ENCODE data around the gene ESYT2. TPM values are rescaled to one million over a fixed set of nuclear protein-coding genes. Genes with fewer than 3 reads are reported as not detected.
"Not testable (repeated sequence)": the region's sequence is repeated elsewhere in the genome, so short reads cannot be mapped to it uniquely, and the experiment has no call there.

Gene ESYT2, protein sequence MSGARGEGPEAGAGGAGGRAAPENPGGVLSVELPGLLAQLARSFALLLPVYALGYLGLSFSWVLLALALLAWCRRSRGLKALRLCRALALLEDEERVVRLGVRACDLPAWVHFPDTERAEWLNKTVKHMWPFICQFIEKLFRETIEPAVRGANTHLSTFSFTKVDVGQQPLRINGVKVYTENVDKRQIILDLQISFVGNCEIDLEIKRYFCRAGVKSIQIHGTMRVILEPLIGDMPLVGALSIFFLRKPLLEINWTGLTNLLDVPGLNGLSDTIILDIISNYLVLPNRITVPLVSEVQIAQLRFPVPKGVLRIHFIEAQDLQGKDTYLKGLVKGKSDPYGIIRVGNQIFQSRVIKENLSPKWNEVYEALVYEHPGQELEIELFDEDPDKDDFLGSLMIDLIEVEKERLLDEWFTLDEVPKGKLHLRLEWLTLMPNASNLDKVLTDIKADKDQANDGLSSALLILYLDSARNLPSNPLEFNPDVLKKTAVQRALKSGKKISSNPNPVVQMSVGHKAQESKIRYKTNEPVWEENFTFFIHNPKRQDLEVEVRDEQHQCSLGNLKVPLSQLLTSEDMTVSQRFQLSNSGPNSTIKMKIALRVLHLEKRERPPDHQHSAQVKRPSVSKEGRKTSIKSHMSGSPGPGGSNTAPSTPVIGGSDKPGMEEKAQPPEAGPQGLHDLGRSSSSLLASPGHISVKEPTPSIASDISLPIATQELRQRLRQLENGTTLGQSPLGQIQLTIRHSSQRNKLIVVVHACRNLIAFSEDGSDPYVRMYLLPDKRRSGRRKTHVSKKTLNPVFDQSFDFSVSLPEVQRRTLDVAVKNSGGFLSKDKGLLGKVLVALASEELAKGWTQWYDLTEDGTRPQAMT
- total RNA-seq = 40.3 and 43.5 TPM in 2 replicates

DNA sequence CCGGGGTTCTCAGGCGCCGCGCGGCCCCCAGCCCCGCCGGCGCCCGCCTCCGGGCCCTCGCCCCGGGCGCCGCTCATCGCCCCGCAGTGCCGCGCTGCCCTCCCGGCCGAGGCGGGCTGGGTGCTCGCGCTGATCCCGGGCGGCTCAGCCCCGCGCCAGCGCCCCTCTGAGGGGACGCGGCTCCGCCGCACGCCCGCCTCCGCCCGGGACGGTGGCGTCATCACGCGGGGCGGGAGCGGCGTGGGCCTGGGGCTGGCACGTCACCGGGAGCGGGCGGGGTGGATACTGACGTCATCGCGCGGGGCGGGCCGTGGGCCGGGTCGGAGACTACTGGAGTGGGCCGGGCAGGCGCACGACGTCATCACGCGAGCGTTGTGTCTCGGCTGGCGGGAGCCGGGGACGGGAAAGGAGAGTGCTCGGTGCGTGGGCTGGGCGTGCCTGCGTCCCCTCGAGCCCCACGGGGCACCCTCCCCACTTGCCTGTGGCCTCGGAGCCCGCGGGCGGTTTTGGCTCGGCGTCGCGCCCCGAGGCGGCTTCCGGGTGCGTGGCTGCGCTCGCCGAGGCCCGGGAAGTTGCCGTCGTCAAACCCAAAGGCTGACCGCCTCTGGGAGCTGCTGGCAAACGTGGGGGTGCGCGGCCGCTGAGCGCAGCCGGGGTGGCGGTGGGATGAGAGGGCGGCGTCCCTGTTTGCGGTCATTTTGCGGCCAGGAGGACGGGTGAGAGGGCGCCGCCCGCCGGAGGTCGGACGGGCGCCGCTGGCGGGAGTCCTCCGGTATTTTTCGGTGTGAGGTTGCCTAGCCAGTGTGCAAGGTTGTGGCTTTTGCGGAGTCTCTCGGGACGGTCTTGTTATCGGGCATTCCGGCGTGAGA is at the start of gene ESYT2:
Gene ESYT2 (minus strand): TSS at position 168 of the 869 bp plus-strand sequence. CDS start 91 bp downstream, at position 77.
- peak; percentile 90 to 98 for DNase-seq (ENCODE audit: low read depth in 2 of 2)

DNA sequence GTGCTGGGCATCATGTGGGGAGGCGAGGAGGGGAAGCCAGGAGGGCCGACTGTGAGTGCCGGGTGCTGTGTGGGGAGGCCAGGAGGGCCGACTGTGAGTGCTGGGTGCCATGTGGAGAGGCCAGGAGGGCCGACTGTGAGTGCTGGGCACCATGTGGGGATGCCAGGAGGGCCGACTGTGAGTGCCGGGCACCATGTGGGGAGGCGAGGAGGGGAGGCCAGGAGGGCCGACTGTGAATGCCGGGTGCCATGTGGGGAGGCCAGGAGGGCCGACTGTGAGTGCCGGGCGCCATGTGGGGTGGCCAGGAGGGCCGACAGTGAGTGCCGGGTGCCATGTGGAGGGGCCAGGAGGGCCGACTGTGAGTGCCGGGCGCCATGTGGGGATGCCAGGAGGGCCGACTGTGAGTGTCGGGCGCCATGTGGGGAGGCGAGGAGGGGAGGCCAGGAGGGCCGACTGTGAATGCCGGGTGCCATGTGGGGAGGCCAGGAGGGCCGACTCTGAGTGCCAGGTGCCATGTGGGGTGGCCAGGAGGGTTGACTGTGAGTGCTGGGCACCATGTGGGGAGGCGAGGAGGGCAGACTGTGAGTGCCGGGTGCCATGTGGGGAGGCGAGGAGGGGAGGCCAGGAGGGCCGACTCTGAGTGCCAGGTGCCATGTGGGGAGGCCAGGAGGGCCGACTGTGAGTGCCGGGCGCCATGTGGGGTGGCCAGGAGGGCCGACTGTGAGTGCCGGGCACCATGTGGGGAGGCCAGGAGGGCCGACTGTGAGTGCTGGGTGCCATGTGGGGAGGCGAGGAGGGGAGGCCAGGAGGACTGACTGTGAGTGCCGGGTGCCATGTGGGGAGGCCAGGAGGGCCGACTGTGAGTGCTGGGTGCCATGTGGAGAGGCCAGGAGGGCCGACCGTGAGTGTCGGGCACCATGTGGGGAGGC is 49.1 kb upstream of the ESYT2 start:
- not testable (repeated sequence) for DNase-seq (ENCODE audit: low read depth in 2 of 2)

DNA sequence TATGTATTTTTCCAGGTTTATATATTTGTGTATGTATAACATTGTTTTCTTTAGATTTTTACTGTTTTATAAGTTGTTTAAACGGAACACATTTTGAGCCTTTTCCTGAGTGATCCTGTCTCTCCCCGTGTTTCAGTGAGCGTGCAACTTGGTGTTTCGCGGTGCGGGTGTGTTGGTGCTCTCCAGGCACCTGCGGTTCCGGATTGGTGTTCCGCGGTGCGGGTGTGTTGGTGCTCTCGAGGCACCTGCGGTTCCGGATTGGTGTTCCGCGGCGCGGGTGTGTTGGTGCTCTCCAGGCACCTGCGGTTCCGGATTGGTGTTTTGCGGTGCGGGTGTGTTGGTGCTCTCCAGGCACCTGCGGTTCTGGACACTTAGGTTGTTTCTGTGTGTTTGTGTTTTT is 47.7 kb upstream of the ESYT2 start:
- no peak for DNase-seq (ENCODE audit: low read depth in 2 of 2)

DNA sequence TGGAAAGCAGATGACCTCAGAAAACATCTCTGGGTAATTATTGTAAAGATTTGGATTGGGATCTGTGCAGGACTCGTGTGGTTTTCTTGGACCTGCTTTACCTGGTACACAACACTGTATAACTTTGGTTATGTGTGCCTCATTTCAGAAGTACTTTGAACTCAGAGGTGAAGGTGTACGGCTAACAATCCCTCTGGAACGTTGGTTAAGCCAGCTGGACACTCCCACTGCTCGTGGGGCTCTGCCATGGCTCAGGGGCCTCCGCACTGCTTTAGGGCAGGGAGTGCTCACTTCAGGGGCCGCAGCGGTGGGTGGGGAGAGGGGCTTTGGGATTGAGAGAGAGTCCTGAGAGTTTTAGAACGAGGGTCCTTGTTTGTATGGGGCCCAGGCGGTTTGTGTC is 40.6 kb upstream of the ESYT2 start:
- DNase-seq (ENCODE audit: low read depth in 2 of 2) = no peak

DNA sequence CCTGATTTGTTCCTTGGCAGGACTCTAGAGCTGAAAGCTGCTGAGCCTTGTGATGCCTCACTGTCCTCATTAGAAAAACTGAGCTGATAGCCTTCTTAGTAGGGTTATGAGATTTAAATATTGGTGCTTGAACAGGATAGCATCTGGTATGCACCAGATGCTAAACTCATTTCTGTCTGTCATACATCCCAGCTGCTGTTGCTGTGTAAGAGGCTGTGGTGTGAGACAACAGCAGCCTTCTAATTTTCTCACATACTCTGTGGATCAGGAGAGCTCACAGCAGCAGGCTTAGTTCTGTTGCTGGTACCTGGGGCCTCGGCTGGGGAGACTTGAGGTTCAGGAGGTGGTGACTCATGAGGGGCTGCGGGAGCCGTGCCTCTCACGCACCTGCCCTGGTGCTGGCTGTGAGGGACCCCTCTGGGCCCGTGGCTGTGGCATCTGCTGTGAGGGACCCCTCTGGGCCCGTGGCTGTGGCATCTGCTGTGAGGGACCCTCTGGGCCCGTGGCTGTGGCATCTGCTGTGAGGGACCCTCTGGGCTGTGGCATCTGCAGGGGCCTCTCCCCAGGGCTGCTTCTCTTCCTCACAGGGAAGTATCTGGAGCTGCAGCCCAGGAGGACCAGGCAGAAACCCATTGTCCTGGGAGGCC is 39.6 kb upstream of the ESYT2 start:
- DNase-seq (ENCODE audit: low read depth in 2 of 2) = no peak

DNA sequence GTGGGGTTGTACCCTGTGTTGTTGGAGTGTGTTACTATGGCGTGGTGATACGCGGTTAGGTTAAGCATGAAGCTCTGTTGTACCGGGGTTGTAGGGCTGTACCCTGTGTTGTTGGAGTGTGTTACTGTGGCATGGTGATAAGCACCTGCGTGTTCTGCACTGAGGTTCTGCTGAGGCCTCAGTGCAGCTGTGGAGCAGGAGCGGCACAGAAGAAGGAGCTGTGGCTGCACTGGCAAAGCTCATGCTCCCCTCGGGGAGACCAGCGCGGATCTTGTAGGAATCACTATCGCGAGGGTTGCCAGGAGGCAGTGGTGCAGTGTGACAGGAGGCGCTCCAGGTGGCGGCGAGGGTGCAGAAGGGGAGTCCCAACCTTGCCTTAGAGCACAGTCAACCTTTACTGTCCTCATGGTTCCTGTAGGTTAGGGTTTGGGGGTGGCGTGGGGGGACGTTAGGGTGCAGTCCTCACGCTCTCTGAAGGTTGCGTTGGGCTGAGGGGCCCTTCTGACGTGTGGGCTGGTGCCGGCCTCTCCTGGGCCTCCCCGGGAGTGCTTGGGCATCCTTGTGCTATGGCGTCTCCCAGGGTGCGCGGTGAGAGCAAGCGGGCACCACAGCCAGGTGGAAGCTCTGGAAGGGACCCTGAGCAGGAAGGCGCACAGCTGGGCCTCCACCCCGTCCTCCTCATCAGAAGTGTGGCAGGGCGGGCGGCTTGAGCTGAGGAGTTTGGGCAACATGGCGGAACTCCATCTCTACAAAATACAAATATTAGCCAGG is 38.1 kb upstream of the ESYT2 start:
- no peak for DNase-seq (ENCODE audit: low read depth in 2 of 2)

DNA sequence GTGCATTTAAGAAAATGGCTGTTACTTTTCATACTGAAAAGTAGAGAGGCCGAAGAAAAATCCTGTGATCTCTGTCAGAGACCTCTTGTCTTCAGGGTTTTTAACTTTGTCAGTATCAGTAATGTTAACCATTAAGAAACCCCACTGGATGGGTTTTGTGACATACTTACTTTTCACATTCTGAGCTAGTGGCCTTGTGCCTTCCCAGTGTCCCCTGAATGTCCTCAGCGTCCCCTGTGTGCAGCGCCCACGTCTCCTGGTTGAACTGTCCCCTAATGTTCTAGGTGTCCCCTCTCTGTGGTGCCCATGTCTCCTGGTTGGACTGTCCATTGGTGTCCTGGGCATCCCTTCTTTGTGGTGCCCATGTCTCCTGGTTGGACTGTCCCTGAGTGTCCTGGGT is 36.7 kb upstream of the ESYT2 start:
- no peak for DNase-seq (ENCODE audit: low read depth in 2 of 2)

DNA sequence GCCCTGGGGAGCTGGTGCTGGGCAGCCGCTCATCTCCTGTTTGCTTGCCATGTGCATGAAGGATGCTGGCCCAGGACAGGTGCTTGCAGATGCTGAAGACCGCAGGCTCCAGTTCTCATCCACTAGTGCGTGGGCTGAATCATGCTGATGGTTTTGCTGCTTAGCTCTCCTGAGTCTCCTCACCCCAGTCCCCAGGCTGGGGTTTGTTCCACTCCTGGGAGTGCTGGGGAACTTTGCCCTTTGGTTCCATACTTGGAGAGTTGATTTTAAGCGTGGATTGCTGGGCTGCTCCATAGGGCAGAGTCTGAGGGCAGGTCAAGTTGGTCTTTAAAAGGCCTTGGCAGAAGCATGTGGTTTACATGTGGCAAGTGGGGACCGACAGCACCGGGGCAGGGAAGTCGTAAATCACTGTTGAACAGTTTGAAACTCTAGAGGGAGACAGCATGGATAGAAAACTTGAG is 36.2 kb upstream of the ESYT2 start:
- peak in 1 of 2 donors; percentile 8 for DNase-seq (ENCODE audit: low read depth in 2 of 2)

DNA sequence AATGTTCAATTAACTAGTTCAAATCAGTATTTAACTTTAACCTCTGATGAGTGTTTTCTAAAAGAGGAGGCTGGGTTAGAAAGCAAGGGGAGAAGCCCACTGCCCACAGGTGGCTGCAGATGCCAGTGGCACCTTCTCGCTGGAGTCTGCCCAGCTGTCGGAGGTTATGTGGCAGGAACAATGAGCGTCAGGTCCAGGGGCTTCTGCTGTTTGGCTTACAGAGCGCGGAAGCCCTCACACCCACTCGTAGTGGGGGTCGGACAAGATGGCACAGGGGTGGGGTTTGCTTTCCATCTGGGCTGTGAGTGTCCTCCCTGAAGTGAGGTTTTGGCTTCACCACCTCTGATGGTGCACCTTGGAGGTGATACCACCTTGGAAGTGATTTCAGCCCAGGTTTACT is 35.5 kb upstream of the ESYT2 start:
- DNase-seq (ENCODE audit: low read depth in 2 of 2) = no peak

DNA sequence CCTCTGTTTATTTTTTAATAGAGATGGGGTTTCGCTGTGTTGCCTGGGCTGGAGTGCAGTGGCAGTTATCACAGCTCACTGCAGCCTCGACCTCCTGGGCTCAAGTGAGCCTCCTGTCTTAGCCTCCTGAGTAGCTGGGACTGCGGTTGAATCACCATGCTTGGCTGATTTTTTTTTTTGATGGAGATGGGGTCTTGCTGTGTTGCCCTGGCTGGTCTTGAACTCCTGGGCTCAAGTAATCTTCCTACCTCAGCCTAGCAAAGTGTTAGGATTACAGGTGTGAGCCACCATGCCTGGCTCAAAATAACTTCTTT is 35.2 kb upstream of the ESYT2 start:
- DNase-seq (ENCODE audit: low read depth in 2 of 2) = no peak

DNA sequence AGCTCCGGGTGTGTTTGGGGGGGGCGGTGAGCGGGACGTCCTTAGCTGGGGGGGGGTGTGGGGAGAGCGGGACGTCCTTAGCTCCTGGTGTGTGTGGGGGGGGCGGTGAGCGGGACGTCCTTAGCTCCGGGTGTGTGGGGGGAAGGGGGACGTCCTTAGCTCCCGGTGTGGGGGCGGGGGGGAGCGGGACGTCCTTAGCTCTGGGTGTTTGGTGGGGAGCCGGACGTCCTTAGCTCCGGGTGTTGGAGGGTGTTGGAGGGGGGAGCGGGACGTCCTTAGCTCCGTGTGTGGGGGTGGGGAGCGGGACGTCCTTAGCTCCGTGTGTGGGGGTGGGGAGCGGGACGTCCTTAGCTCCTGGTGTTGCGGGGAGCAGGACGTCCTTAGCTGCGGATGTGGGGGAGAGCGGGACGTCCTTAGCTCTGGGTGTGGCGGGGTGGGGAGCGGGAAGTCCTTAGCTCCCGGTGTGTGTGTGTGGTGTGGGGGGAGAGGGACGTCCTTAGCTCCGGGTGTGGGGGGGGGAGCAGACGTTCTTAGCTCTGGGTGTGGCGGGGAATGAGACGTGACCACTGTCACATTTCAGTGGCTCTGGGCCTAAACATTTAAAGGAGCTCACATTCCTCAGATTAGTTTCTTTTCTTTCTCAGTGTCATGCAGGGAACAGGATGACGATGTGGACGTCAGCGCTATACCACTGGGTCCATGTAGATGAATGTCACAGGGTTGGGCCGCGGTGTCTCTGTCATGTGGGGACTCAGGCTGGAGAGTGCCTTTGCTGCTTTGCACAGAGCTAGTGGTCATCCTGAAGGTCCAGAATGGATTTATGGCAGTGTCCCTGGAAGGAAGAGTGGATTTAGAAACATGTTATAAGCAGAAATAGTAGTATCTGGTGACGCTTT is 34.5 kb upstream of the ESYT2 start:
- peak in 1 of 2 donors; percentile 56 for DNase-seq (ENCODE audit: low read depth in 2 of 2)

DNA sequence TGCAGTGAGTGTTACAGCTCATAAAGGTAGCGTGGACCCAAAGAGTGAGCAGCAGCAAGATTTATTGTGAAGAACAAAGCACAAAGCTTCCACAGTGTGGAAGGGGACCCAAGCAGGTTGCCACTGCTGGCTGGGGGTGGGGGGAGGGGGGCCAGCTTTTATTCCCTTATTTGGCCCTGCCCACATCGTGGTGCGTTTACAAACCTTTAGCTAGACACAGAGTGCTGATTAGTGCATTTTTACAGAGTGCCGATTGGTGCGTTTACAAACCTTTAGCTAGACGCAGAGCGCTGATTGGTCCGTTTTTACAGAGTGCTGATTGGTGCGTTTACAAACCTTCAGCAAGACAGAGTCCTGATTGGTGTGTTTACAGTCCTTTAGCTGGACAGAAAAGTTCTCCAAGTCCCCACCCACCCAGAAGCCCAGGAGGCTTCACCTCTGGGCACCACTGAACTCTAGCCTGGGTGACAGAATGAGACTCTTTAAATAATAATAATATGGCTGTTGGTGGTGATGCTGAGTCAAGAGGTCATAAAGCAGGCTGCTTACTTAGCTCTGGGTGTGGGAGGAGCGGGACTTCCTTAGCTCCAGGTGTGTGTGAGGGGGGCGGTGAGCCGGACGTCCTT is 33.8 kb upstream of the ESYT2 start:
- peak in 1 of 2 donors; percentile 25 for DNase-seq (ENCODE audit: low read depth in 2 of 2)

DNA sequence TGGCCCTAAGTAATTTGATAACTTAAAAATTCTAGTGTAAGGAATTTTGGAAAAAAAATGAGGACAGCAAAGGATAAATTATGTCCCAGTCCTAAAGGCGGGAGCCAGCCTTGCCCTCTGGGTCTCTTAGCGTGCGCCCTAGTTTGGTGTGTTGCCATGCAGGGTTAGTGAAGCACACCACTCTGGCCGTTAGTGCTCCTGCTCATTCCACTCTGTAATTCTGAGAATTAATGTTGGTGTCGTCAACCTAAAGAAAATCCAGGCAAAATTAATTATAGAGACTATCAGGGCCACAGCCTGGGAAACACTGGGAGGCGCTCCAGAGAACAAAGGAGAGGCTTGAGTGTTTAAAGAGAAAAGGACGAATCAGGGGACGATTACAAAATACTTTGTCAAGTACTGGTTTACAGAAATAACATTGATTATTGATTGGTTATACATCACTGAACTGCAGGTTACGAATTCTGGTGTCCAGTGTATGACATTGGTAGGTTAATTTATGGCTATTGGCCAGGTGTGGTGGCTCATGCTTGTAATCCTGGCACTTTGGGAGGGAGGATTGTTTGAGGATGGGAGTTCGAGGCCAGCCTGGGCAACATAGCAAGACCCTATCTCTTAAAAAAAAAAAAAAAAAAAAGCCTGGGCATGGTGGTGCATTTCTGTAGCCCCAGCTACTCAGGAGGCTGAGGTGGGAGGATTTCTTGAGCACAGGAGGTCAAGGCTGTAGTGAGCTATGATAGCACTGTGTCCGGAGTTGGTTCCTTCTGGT is 32.8 kb upstream of the ESYT2 start:
- DNase-seq (ENCODE audit: low read depth in 2 of 2) = no peak

DNA sequence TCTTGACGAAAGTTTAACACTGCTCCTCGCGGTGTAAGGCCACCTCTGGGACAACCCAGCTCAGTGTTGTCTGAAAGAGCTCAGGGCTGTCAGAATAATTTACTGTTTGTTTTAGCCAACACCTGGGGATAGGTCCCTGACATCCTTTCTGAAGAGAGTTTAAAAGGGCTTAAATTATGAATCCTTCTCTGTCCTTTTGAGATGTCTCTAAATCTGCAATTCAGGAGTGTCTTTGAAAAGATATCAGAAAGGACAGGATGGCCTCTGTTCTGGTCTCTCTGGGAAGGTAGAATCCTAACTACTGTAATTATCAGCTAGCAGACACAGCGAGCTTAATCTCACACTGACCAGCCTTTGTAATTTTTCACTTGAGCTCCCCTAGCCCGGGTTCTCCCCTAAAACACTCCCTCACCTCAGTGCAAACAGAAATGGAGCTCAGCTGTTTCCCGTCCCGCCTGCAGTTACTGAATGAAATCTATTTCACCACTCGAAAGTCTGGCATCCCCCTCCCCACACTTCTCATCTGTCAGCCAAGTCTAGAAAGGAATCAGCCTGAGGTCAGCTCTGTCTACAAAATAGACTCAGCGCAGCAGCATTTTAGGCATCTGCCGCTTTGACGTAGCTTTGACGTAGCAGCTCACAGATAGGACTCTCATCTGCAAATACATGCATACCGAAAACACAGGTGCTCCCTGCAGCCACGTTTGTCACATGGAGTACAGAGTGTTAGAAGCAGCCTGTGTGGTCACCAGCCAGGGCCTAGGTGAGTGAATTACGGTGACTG is 31.9 kb upstream of the ESYT2 start:
- no peak for DNase-seq (ENCODE audit: low read depth in 2 of 2)

DNA sequence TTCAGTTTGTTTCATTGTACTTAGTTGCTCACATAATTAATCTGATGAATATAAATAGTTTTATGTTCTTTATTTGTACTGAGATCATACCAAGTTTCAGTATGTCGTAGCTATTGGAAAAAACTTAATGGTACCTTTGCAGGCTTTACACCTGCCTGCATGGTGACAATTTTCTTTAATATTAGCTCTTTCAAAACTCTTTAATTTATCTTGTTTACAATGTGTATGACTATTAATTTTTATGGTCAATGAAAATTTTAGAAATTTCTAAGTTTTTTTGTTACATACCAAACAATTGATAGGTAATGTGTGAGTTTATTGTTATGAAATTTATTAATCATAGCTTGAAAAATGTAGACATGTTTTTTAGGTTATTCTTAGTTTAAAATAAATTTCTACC is 31.1 kb upstream of the ESYT2 start:
- DNase-seq (ENCODE audit: low read depth in 2 of 2) = no peak

Data from dermis microvascular lymphatic vessel endothelial cell (primary cell).